GM19025 (cell line): ENCODE measurements around the gene LDLRAD4.
"Not testable (repeated sequence)": the region's sequence is repeated elsewhere in the genome, so short reads cannot be mapped to it uniquely, and the experiment has no call there.

Source experiments
- ATAC-seq: cut with Tn5 transposase; IDR thresholded peaks from one replicate; pipeline ENCODE4 v1.9.1; 2021; ENCODE audit warnings: mild to moderate bottlenecking, low read depth, moderate library complexity; ENCODE audit not compliant: unreplicated experiment

Gene LDLRAD4

GRCh38 chr18:13594551-13594950, 376.0 kb downstream of the LDLRAD4 start:
- ATAC-seq: no peak

GRCh38 chr18:13597068-13597467, 378.5 kb downstream of the LDLRAD4 start:
- ATAC-seq: no peak

- no peak for ATAC-seq
Measured at GRCh38 chr18:13598591-13598990, 380.0 kb downstream of the LDLRAD4 start.

GRCh38 chr18:13599031-13599430, 380.5 kb downstream of the LDLRAD4 start:
- ATAC-seq: no peak

- ATAC-seq: no peak
Measured at GRCh38 chr18:13603304-13604019, 384.9 kb downstream of the LDLRAD4 start.

- ATAC-seq: no peak
Measured at GRCh38 chr18:13604786-13605185, 386.2 kb downstream of the LDLRAD4 start.

GRCh38 chr18:13605477-13605876, 386.9 kb downstream of the LDLRAD4 start:
- ATAC-seq: no peak

GRCh38 chr18:13605901-13606300, 387.3 kb downstream of the LDLRAD4 start:
- ATAC-seq: no peak

- ATAC-seq: no peak
Measured at GRCh38 chr18:13606604-13607254, 388.2 kb downstream of the LDLRAD4 start.

GRCh38 chr18:13608024-13608562, 389.5 kb downstream of the LDLRAD4 start:
- ATAC-seq: not testable (repeated sequence)

- no peak for ATAC-seq
Measured at GRCh38 chr18:13608791-13609532, 390.4 kb downstream of the LDLRAD4 start.

- no peak for ATAC-seq
Measured at GRCh38 chr18:13610555-13611141, 392.1 kb downstream of the LDLRAD4 start.

- no peak for ATAC-seq
Measured at GRCh38 chr18:13611142-13611600, 392.6 kb downstream of the LDLRAD4 start.

- ATAC-seq: peak; percentile 5
Measured at GRCh38 chr18:13611601-13612195, 393.1 kb downstream of the LDLRAD4 start.

GRCh38 chr18:13612196-13612997, 393.8 kb downstream of the LDLRAD4 start:
- ATAC-seq: peak; percentile 66

GRCh38 chr18:13613099-13613498, 394.5 kb downstream of the LDLRAD4 start:
- ATAC-seq: no peak

GRCh38 chr18:13613591-13614501, 395.3 kb downstream of the LDLRAD4 start:
- ATAC-seq: no peak

- no peak for ATAC-seq
Measured at GRCh38 chr18:13614641-13615288, 396.2 kb downstream of the LDLRAD4 start.
